H1 (cell line): ENCODE results near the gene GARNL3. TPM values are rescaled to one million over a fixed set of nuclear protein-coding genes. Genes with fewer than 3 reads are reported as not detected.

Experiments
- CTCF ChIA-PET: fragments of 300-600 bp; sonication (Branson Sonifier 250); formaldehyde crosslinking; loops from one replicate; lab custom pipeline; 2021; ENCODE audit not compliant: partially characterized antibody; lab: Charles Lee
- POLR2A ChIA-PET: fragments of 300-600 bp; sonication (Branson Sonifier 250); formaldehyde crosslinking; loops from one replicate; lab custom pipeline; 2021; ENCODE audit warnings: inconsistent platforms; ENCODE audit not compliant: partially characterized antibody; lab: Charles Lee
- DNase-seq, 2 experiments: peaks; one replicate each; pipeline versions ENCODE4 v3.0.0 to v3.0.0-alpha.2; 2010 to 2022; ENCODE audit warnings: low spot score in 2 of 2, low read depth in 1 of 2, mixed read lengths in 1 of 2
- FAIRE-seq: peaks from 2 replicates; lab custom pipeline; 2011; peaks lifted over from hg19 to GRCh38; lab: Jason Lieb, UNC
- H2AFZ ChIP-seq: 2 replicates; pipeline ENCODE4 v1.8.1; 2012; ENCODE audit warnings: low read length, inconsistent platforms
- H2AK5ac ChIP-seq: 2 replicates; pipeline ENCODE4 v1.6.1; 2013; ENCODE audit warnings: low read depth, low read length
- H2BK120ac ChIP-seq: replicated peaks from 2 replicates; pipeline ENCODE3; 2013; ENCODE audit warnings: low read depth, low read length, inconsistent platforms
- H2BK12ac ChIP-seq: 2 replicates; pipeline ENCODE4 v1.6.1; 2013; ENCODE audit warnings: low read depth, low read length
- H2BK15ac ChIP-seq: 2 replicates; pipeline ENCODE4 v1.6.1; 2013; ENCODE audit warnings: low read length
- H2BK20ac ChIP-seq: 2 replicates; pipeline ENCODE4 v1.6.1; 2013; ENCODE audit warnings: low read length
- H2BK5ac ChIP-seq: 2 replicates; pipeline ENCODE4 v1.6.1; 2013; ENCODE audit warnings: low read depth, low read length
- H3K14ac ChIP-seq: 2 replicates; pipeline ENCODE4 v1.6.1; 2013; ENCODE audit warnings: inconsistent platforms; ENCODE audit not compliant: insufficient read length
- H3K18ac ChIP-seq: 2 replicates; pipeline ENCODE4 v1.6.1; 2013; ENCODE audit warnings: low read length; ENCODE audit errors: extremely low read depth
- H3K23ac ChIP-seq: 2 replicates; pipeline ENCODE4 v1.6.1; 2013; ENCODE audit warnings: inconsistent platforms; ENCODE audit not compliant: insufficient read length
- H3K23me2 ChIP-seq: 2 replicates; pipeline ENCODE4 v1.6.1; 2013; ENCODE audit warnings: low read depth, low read length
- H3K27ac ChIP-seq: 2 replicates; pipeline ENCODE4 v1.6.1; 2011; ENCODE audit warnings: low read depth, low read length, inconsistent platforms
- H3K27me3 ChIP-seq, 4 experiments: replicated peaks in 1 of 4; 1 replicate in 1 of 4; 2 replicates in 3 of 4; pipeline versions ENCODE4 v1.6.1 to v1.8.1; 2011 to 2013; ENCODE audit warnings: low read length in 3 of 4, mild to moderate bottlenecking in 3 of 4, inconsistent platforms in 2 of 4, mixed read lengths in 2 of 4, moderate library complexity in 1 of 4; ENCODE audit not compliant: control insufficient read depth in 3 of 4, insufficient read depth in 3 of 4; ENCODE audit errors: extremely low read depth in 1 of 4
- H3K36me3 ChIP-seq, 4 experiments: 2 replicates each; pipeline versions ENCODE4 v1.6.1 to v1.8.1; 2011 to 2013; ENCODE audit warnings: mild to moderate bottlenecking in 4 of 4, low read length in 3 of 4, moderate library complexity in 2 of 4, control low read depth in 1 of 4, inconsistent platforms in 1 of 4; ENCODE audit not compliant: insufficient read depth in 4 of 4, control insufficient read depth in 2 of 4
- H3K4ac ChIP-seq: replicated peaks from 2 replicates; pipeline ENCODE3; 2013; ENCODE audit warnings: low read length, low read depth, mixed read lengths, inconsistent platforms; ENCODE audit not compliant: insufficient read length
- H3K4me1 ChIP-seq, 4 experiments: replicated peaks in 1 of 4; 1 replicate in 1 of 4; 2 replicates in 3 of 4; pipeline versions ENCODE4 v1.6.1 to v1.8.1; 2011 to 2013; ENCODE audit warnings: low read length in 3 of 4, inconsistent platforms in 2 of 4, mixed read lengths in 1 of 4; ENCODE audit not compliant: insufficient read depth in 4 of 4, control insufficient read depth in 3 of 4
- H3K4me2 ChIP-seq, 2 experiments: 2 replicates each; pipeline versions ENCODE4 v1.6.1 to v1.8.1; 2011 to 2013; ENCODE audit warnings: low read depth in 2 of 2, low read length in 2 of 2, control low read depth in 1 of 2, inconsistent platforms in 1 of 2, mild to moderate bottlenecking in 1 of 2; ENCODE audit not compliant: insufficient read depth in 1 of 2
- H3K4me3 ChIP-seq, 4 experiments: fragments of 200-600, 300-600 bp in 1 of 4; sonication (generic), shearing (Covaris generic), sonication (Bioruptor Twin) in 1 of 4; 2 replicates each; pipeline versions ENCODE4 v1.5.1 to v1.8.1; 2011 to 2016; ENCODE audit warnings: low read length in 4 of 4, low read depth in 3 of 4, control low read depth in 2 of 4, inconsistent platforms in 2 of 4, mild to moderate bottlenecking in 2 of 4, mixed read lengths in 1 of 4, moderate library complexity in 1 of 4; ENCODE audit not compliant: insufficient read depth in 2 of 4; ENCODE audit errors: extremely low read depth in 1 of 4
- H3K56ac ChIP-seq: replicated peaks from 2 replicates; pipeline ENCODE3; 2013; ENCODE audit warnings: low read depth, mild to moderate bottlenecking, mixed read lengths, low read length, inconsistent platforms; ENCODE audit not compliant: insufficient read length
- H3K79me1 ChIP-seq: 2 replicates; pipeline ENCODE4 v1.6.1; 2013; ENCODE audit warnings: low read depth, low read length, control low read depth
- H3K79me2 ChIP-seq, 2 experiments: 2 replicates each; pipeline versions ENCODE4 v1.6.1 to v1.8.1; 2012 to 2013; ENCODE audit warnings: low read length in 2 of 2, mild to moderate bottlenecking in 2 of 2, inconsistent platforms in 1 of 2; ENCODE audit not compliant: insufficient read depth in 2 of 2, control insufficient read depth in 1 of 2
- H3K9ac ChIP-seq, 4 experiments: replicated peaks in 1 of 4; 1 replicate in 1 of 4; 2 replicates in 3 of 4; pipeline versions ENCODE4 v1.6.1 to v1.8.1; 2011 to 2013; ENCODE audit warnings: low read depth in 3 of 4, low read length in 3 of 4, control low read depth in 2 of 4, mild to moderate bottlenecking in 2 of 4, moderate library complexity in 2 of 4, inconsistent platforms in 1 of 4; ENCODE audit errors: extremely low read depth in 1 of 4
- H3K9me3 ChIP-seq, 2 experiments: 2 replicates each; pipeline versions ENCODE4 v1.6.1 to v1.8.1; 2012 to 2013; ENCODE audit warnings: mild to moderate bottlenecking in 2 of 2, moderate library complexity in 2 of 2, control low read depth in 1 of 2, inconsistent platforms in 1 of 2, low read depth in 1 of 2, low read length in 1 of 2, mixed read lengths in 1 of 2; ENCODE audit not compliant: insufficient read depth in 2 of 2
- H4K20me1 ChIP-seq, 2 experiments: replicated peaks in 1 of 2; 2 replicates each; pipeline versions ENCODE3 to v1.8.1; 2011 to 2013; ENCODE audit warnings: inconsistent platforms in 2 of 2, low read length in 2 of 2, mild to moderate bottlenecking in 1 of 2; ENCODE audit not compliant: insufficient read depth in 2 of 2, control insufficient read depth in 1 of 2
- H4K5ac ChIP-seq: 2 replicates; pipeline ENCODE4 v1.6.1; 2013; ENCODE audit warnings: low read length, low read depth, mixed read lengths, inconsistent platforms; ENCODE audit not compliant: insufficient read length
- H4K8ac ChIP-seq: 2 replicates; pipeline ENCODE4 v1.8.0; 2013; ENCODE audit warnings: mild to moderate bottlenecking, moderate library complexity, low read length, inconsistent platforms; ENCODE audit not compliant: insufficient read depth; ENCODE audit errors: extremely low read depth
- H4K91ac ChIP-seq: replicated peaks from 2 replicates; pipeline ENCODE3; 2013; ENCODE audit warnings: low read length, mixed read lengths, inconsistent platforms; ENCODE audit not compliant: insufficient read length
- ASH2L ChIP-seq: fragments of 200-600, 300-600 bp; sonication (generic); IDR thresholded peaks from one replicate; pipeline ENCODE4 v1.7.1; 2017; ENCODE audit warnings: low read length
- BCL11A ChIP-seq, 2 experiments: IDR thresholded peaks; one replicate each; pipeline ENCODE4 v1.6.1; 2011; ENCODE audit warnings: low read depth in 2 of 2, low read length in 2 of 2, mild to moderate bottlenecking in 2 of 2
- CBX5 ChIP-seq: fragments of 300-800, 300-1000 bp; sonication (generic); IDR thresholded peaks from 2 replicates; pipeline ENCODE4 v1.7.1; 2016; ENCODE audit warnings: antibody characterized with exemption, low read length, low read depth
- RAD21 ChIP-seq, 2 experiments: IDR thresholded peaks in 1 of 2; conservative IDR thresholded peaks in 1 of 2; 2 replicates each; pipeline ENCODE4 v1.6.1; 2011; ENCODE audit warnings: low read depth in 2 of 2, low read length in 2 of 2, improper control_type of control experiment in 1 of 2, inconsistent platforms in 1 of 2, mild to moderate bottlenecking in 1 of 2, moderate library complexity in 1 of 2
- WGBS, 2 experiments: shearing (Covaris generic) in 1 of 2; methylation state at CpG; one replicate each; pipeline versions ENCODE4 v1.1.6 to v1.1.7; 2013 to 2015; ENCODE audit warnings: low lambda C conversion rate in 2 of 2, mixed read lengths in 2 of 2, inconsistent platforms in 1 of 2, low coverage in 1 of 2, missing lambda C conversion rate in 1 of 2; ENCODE audit not compliant: insufficient replicate concordance in 2 of 2, insufficient coverage in 1 of 2, insufficient read length in 1 of 2; ENCODE audit errors: extremely low coverage in 1 of 2, missing lambda C conversion rate in 1 of 2; 5-methylcytosine and 5-hydroxymethylcytosine counted together
- polyA plus RNA-seq, 7 experiments: library from polyadenylated mRNA; depleted of rRNA in 3 of 7; stranded (reverse) in 5 of 7; unstranded in 2 of 7; fragments of >200 nt in 5 of 7; fragments of 200-250 nt in 2 of 7; gene quantifications; 1 replicate in 5 of 7; 2 replicates in 1 of 7; 4 replicates in 1 of 7; pipeline versions ENCODE4 v1.2.1 to v1.2.3, GENCODE V29; 2011 to 2013; ENCODE audit warnings: missing spikeins in 2 of 7, mixed read lengths in 2 of 7
- total RNA-seq: library from RNA; stranded (reverse); fragmentation: NEBNext Ultra II Directional; extraction: Animal tissue kit (Norgen Biotek cat#: 25700); gene quantifications from 2 replicates; pipeline ENCODE4 v1.2.1, GENCODE V29; 2021

GARNL3 gene
- total and polyA plus RNA-seq, 2 of the 8 experiments (the other 6 are each of a cell fraction or from before 2014, with no cell fraction given), result 6.5 to 18.3 TPM

- no peaks in the 10 kb centered on the region for H3K9me3 ChIP-seq
- H3K79me1 ChIP-seq, result no peaks in the 10 kb centered on the region; the same call in 1 of the 2 replicates
- no peak overlapping the region for H4K5ac ChIP-seq
- H3K27me3 ChIP-seq, result no peaks in the 10 kb centered on the region
- H2AFZ ChIP-seq, result no peak overlapping the region
- no peak overlapping the region for H2BK20ac ChIP-seq
- H2BK120ac ChIP-seq, result no peak overlapping the region
- no peak overlapping the region for H2BK15ac ChIP-seq
- H3K79me2 ChIP-seq, result 0 out of 4 replicates have a peak, but pooled peaks cover 0 to 2% of the 10 kb centered on the region in 2 experiments
- POLR2A ChIA-PET, result interaction anchor here (1.5 to 3.0 kb wide), 2 partner anchors 10 to 46 kb away, joined by 5 to 12 read pairs; partner anchors contain the start of genes LRSAM1 and RPL12
- no peaks in the 10 kb centered on the region for H3K23me2 ChIP-seq
- FAIRE-seq (no peak), DNase-seq (no peak)
- no peak overlapping the region for H4K8ac ChIP-seq
- peaks cover 0 to 9% of the 10 kb centered on the region in 2 experiments for H4K20me1 ChIP-seq
- H2BK12ac ChIP-seq, result no peak overlapping the region
- H2BK5ac ChIP-seq, result no peak overlapping the region
- H3K23ac ChIP-seq, result no peak overlapping the region
- H3K18ac ChIP-seq, result no peak overlapping the region
- TF ChIP-seq CBX5 (no peak), ASH2L (no peak), RAD21 (IDR thresholded peaks at IDR 0.05 in 1 of 2, conservative IDR thresholded peaks at IDR 0.05 in 1 of 2; ENCODE audit: low read depth in 2 of 2, low read length in 2 of 2) (no peak), BCL11A (IDR thresholded peaks at IDR 0.05; ENCODE audit: low read depth in 2 of 2, low read length in 2 of 2) (no peak)
- H3K36me3 ChIP-seq, result peaks cover 4 to 13% (median 7%) of the 10 kb centered on the region in 4 experiments; a peak in 6 of 8 replicates
- no peak overlapping the region for H3K4ac ChIP-seq
- WGBS, 2 experiments, result 95% methylated on average over 23 of the region's 23 CpGs; no CpG with 5 or more reads in 1 of the 2 experiments
- H3K14ac ChIP-seq, result no peak overlapping the region
- no peak overlapping the region for H3K4me2 ChIP-seq
- no peak overlapping the region for H3K56ac ChIP-seq
- H3K4me1 ChIP-seq, result no peaks in the 10 kb centered on the region
- no peak overlapping the region for H3K9ac ChIP-seq
- H3K27ac ChIP-seq, result no peak overlapping the region
- no peak overlapping the region for H3K4me3 ChIP-seq
- CTCF ChIA-PET, result interaction anchor here (0.7 to 2.9 kb wide), 4 partner anchors 12 to 312 kb away, joined by 3 to 10 read pairs (median 4); no protein-coding TSS in a partner anchor
- no peak overlapping the region for H4K91ac ChIP-seq
- no peak overlapping the region for H2AK5ac ChIP-seq
Measured at GRCh38 chr9:127404631-127405030, 140.1 kb downstream of the GARNL3 start.
